ENCODE results near the gene CDS2. TPM values are rescaled to one million over a fixed set of nuclear protein-coding genes. Genes with fewer than 3 reads are reported as not detected.
A peak's percentile ranks its signal among the peaks of the same experiment; 100 is the strongest.

CDS2 gene
- total RNA-seq, 2 experiments from 2014 or later = 16.6 to 42.8 TPM

- BruUV-seq (replicated peaks) = no TSS peak
- Histone ChIP-seq H3K4me1 (ENCODE audit: insufficient read depth, low read length, poor library complexity, severe bottlenecking) (peaks cover 51% of the 10 kb centered on the region), H2AFZ (ENCODE audit: low read length) (no peak overlapping the region), H3K9me3 (ENCODE audit: low read length) (no peaks in the 10 kb centered on the region), H3K79me2 (ENCODE audit: insufficient read depth, low read depth, low read length) (peaks cover 63% of the 10 kb centered on the region), H3K36me3 (ENCODE audit: insufficient read depth, low read length) (peaks cover 83% of the 10 kb centered on the region), H3K9me2 (ENCODE audit: insufficient read depth, low read length) (no peaks in the 10 kb centered on the region), H3K4me3 (ENCODE audit: low read depth, low read length, poor library complexity, severe bottlenecking) (peak overlapping the region; percentile 97), H3K4me2 (ENCODE audit: low read length) (peak overlapping the region; percentile 91), H4K20me1 (ENCODE audit: insufficient read depth, low read length) (peaks cover 44% of the 10 kb centered on the region), H3K27ac (ENCODE audit: low read depth, low read length, poor library complexity, severe bottlenecking) (peak overlapping the region; percentile 80)
- intact Hi-C loops (cut with micrococcal nuclease; ENCODE audit: unreplicated experiment) = no loop called here
- no peak for TF ChIP-seq CTCF (conservative IDR thresholded peaks at IDR 0.05; ENCODE audit: low read length)
- no peak for TF ChIP-seq EZH2phosphoT487 (IDR thresholded peaks at IDR 0.05; ENCODE audit: borderline replicate concordance, low read depth, low read length)
- POLR2A ChIA-PET = no interaction called here
- CTCF ChIA-PET (ENCODE audit: unreplicated experiment) = interaction anchor here (2.9 kb wide), 1 partner anchor 13 kb away, joined by 9 read pairs; the partner anchor contains the start of gene CDS2
- no peak for DNase-seq (ENCODE audit: low spot score)
These were observed 13.2 kb upstream of the CDS2 start for GRCh38 chr20:5113615-5113986.

GRCh38 chr20:5114403-5114802 is 12.4 kb upstream of the CDS2 start:
- H3K27ac ChIP-seq (ENCODE audit: low read depth, low read length, poor library complexity, severe bottlenecking) = no peak overlapping the region
- peaks cover 49% of the 10 kb centered on the region for H4K20me1 ChIP-seq (ENCODE audit: insufficient read depth, low read length)
- H3K9me2 ChIP-seq (ENCODE audit: insufficient read depth, low read length) = no peaks in the 10 kb centered on the region
- CTCF ChIA-PET (ENCODE audit: unreplicated experiment) = interaction anchor here (2.9 kb wide), 1 partner anchor 12 kb away, joined by 9 read pairs; the partner anchor contains the start of gene CDS2
- peaks cover 81% of the 10 kb centered on the region for H3K36me3 ChIP-seq (ENCODE audit: insufficient read depth, low read length)
- no TSS peak for BruUV-seq (replicated peaks)
- H3K4me2 ChIP-seq (ENCODE audit: low read length) = peak overlapping the region; percentile 91
- intact Hi-C loops (cut with micrococcal nuclease; ENCODE audit: unreplicated experiment) = no loop called here
- no peak overlapping the region for H2AFZ ChIP-seq (ENCODE audit: low read length)
- peaks cover 51% of the 10 kb centered on the region for H3K4me1 ChIP-seq (ENCODE audit: insufficient read depth, low read length, poor library complexity, severe bottlenecking)
- POLR2A ChIA-PET = interaction anchor here (0.6 to 1.4 kb wide), 3 partner anchors 26 to 79 kb away, joined by 3 to 6 read pairs (median 3); no protein-coding TSS in a partner anchor
- no peak for DNase-seq (ENCODE audit: low spot score)
- TF ChIP-seq CTCF (conservative IDR thresholded peaks at IDR 0.05; ENCODE audit: low read length) = no peak
- no peak for TF ChIP-seq EZH2phosphoT487 (IDR thresholded peaks at IDR 0.05; ENCODE audit: borderline replicate concordance, low read depth, low read length)
- peak overlapping the region; percentile 97 for H3K4me3 ChIP-seq (ENCODE audit: low read depth, low read length, poor library complexity, severe bottlenecking)
- H3K79me2 ChIP-seq (ENCODE audit: insufficient read depth, low read depth, low read length) = peaks cover 71% of the 10 kb centered on the region
- no peaks in the 10 kb centered on the region for H3K9me3 ChIP-seq (ENCODE audit: low read length)

GRCh38 chr20:5116875-5117274 is 9.9 kb upstream of the CDS2 start:
- H3K4me1 ChIP-seq (ENCODE audit: insufficient read depth, low read length, poor library complexity, severe bottlenecking) = peaks cover 59% of the 10 kb centered on the region
- no TSS peak for BruUV-seq (replicated peaks)
- POLR2A ChIA-PET = interaction anchor here (1.0 to 2.3 kb wide), 4 partner anchors 10 to 118 kb away, joined by 3 to 7 read pairs (median 5); partner anchors contain the start of gene CDS2

More at GRCh38 chr20:5116875-5117274, 9.9 kb upstream of the CDS2 start:
- intact Hi-C loops (cut with micrococcal nuclease; ENCODE audit: unreplicated experiment) = loop anchor here (5.0 kb wide), 2 partner anchors 305 to 835 kb away; partner anchors contain the start of genes MCM8 and TRMT6
- Histone ChIP-seq H3K4me3 (ENCODE audit: low read depth, low read length, poor library complexity, severe bottlenecking) (peak overlapping the region; percentile 98), H3K9me3 (ENCODE audit: low read length) (no peaks in the 10 kb centered on the region), H3K79me2 (ENCODE audit: insufficient read depth, low read depth, low read length) (peaks cover 62% of the 10 kb centered on the region), H3K4me2 (ENCODE audit: low read length) (peak overlapping the region; percentile 91), H3K27ac (ENCODE audit: low read depth, low read length, poor library complexity, severe bottlenecking) (peak overlapping the region; percentile 89), H2AFZ (ENCODE audit: low read length) (no peak overlapping the region), H3K9me2 (ENCODE audit: insufficient read depth, low read length) (no peaks in the 10 kb centered on the region), H4K20me1 (ENCODE audit: insufficient read depth, low read length) (peaks cover 46% of the 10 kb centered on the region), H3K36me3 (ENCODE audit: insufficient read depth, low read length) (peaks cover 62% of the 10 kb centered on the region)
- TF ChIP-seq EZH2phosphoT487 (IDR thresholded peaks at IDR 0.05; ENCODE audit: borderline replicate concordance, low read depth, low read length) (no peak), CTCF (conservative IDR thresholded peaks at IDR 0.05; ENCODE audit: low read length) (no peak)
- DNase-seq (ENCODE audit: low spot score) = no peak
- CTCF ChIA-PET (ENCODE audit: unreplicated experiment) = interaction anchor here (1.4 kb wide), 1 partner anchor 8 kb away, joined by 3 read pairs; no protein-coding TSS in a partner anchor

Data from OCI-LY7 (cell line).